ENCODE results near the gene CARD11. TPM values are rescaled to one million over a fixed set of nuclear protein-coding genes. Genes with fewer than 3 reads are reported as not detected.

Gene CARD11
- total RNA-seq, 1 experiment from 2014 or later = 0.82 TPM

DNA sequence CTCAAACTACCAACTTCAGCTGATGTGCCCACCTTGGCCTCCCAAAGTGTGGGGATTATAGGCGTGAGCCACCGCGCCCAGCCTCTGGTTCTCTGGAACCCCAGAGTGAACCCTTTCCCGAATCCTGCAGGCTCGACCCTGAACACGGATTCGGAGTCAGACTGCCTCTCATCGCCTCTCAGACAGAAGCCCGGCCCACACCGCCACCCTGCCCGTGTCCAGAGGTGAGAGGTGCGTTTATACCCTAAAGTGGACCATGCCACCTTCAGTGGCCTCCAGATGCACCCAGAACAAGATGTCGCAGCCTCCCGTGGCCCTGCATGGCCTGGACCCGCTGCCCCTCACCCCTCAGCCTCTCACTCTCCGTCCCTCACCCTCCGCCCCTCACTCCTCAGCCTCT is 134.6 kb downstream of the CARD11 start:
- in situ Hi-C loops (cut with HindIII; ENCODE audit: low pct_unique_long_range_greater_than_20kb, low sequenced_read_pairs) = no loop called here
- no peak for DNase-seq (ENCODE audit: low read depth, low spot score)
- CTCF ChIA-PET = interaction anchor here (0.6 kb wide), 1 partner anchor 13 kb away, joined by 7 read pairs; no protein-coding TSS in a partner anchor
- POLR2A ChIA-PET = no interaction called here
- no peaks in the 10 kb centered on the region for H3K36me3 ChIP-seq (ENCODE audit: control insufficient read depth, insufficient read depth, low read length)
- no peaks in the 10 kb centered on the region for H3K9me3 ChIP-seq (ENCODE audit: control insufficient read depth, insufficient read depth, low read depth, low read length)
- TF ChIP-seq, protein P1, sequence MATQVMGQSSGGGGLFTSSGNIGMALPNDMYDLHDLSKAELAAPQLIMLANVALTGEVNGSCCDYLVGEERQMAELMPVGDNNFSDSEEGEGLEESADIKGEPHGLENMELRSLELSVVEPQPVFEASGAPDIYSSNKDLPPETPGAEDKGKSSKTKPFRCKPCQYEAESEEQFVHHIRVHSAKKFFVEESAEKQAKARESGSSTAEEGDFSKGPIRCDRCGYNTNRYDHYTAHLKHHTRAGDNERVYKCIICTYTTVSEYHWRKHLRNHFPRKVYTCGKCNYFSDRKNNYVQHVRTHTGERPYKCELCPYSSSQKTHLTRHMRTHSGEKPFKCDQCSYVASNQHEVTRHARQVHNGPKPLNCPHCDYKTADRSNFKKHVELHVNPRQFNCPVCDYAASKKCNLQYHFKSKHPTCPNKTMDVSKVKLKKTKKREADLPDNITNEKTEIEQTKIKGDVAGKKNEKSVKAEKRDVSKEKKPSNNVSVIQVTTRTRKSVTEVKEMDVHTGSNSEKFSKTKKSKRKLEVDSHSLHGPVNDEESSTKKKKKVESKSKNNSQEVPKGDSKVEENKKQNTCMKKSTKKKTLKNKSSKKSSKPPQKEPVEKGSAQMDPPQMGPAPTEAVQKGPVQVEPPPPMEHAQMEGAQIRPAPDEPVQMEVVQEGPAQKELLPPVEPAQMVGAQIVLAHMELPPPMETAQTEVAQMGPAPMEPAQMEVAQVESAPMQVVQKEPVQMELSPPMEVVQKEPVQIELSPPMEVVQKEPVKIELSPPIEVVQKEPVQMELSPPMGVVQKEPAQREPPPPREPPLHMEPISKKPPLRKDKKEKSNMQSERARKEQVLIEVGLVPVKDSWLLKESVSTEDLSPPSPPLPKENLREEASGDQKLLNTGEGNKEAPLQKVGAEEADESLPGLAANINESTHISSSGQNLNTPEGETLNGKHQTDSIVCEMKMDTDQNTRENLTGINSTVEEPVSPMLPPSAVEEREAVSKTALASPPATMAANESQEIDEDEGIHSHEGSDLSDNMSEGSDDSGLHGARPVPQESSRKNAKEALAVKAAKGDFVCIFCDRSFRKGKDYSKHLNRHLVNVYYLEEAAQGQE (IDR thresholded peaks at IDR 0.05; ENCODE audit: insufficient read depth in 1 of 2, low read depth in 2 of 2, low read length in 1 of 2) = no peak
- no peak for TF ChIP-seq CTCF (IDR thresholded peaks at IDR 0.05)
- TF ChIP-seq SIN3A (IDR thresholded peaks at IDR 0.05; ENCODE audit: borderline replicate concordance, insufficient read depth, low read depth, low read length) = no peak
- no peak for TF ChIP-seq POLR2AphosphoS5 (IDR thresholded peaks at IDR 0.05; ENCODE audit: low read depth, low read length)
- no peak for TF ChIP-seq TCF7L2 (IDR thresholded peaks at IDR 0.05; ENCODE audit: low read depth, low read length)
- BruUV-seq (replicated peaks) = no TSS peak
- no peak for ATAC-seq
- H3K27me3 ChIP-seq (ENCODE audit: control insufficient read depth, insufficient read depth, low read length) = no peaks in the 10 kb centered on the region
- H3K4me3 ChIP-seq (ENCODE audit: low read depth in 2 of 2, low read length in 2 of 2) = no peak overlapping the region
- intact Hi-C loops (cut with micrococcal nuclease; ENCODE audit: unreplicated experiment) = no loop called here
- no peak overlapping the region for H3K27ac ChIP-seq (ENCODE audit: low read length)
- H3K4me1 ChIP-seq (ENCODE audit: control insufficient read depth, insufficient read depth, low read length) = no peaks in the 10 kb centered on the region

- no peak for ATAC-seq
- BruUV-seq (replicated peaks) = no TSS peak
- TF ChIP-seq POLR2AphosphoS5 (IDR thresholded peaks at IDR 0.05; ENCODE audit: low read depth, low read length) (no peak), TCF7L2 (IDR thresholded peaks at IDR 0.05; ENCODE audit: low read depth, low read length) (no peak), CTCF (IDR thresholded peaks at IDR 0.05) (no peak), SIN3A (IDR thresholded peaks at IDR 0.05; ENCODE audit: borderline replicate concordance, insufficient read depth, low read depth, low read length) (no peak)
- TF ChIP-seq, protein P1 (IDR thresholded peaks at IDR 0.05; ENCODE audit: insufficient read depth in 1 of 2, low read depth in 2 of 2, low read length in 1 of 2) = no peak
- in situ Hi-C loops (cut with HindIII; ENCODE audit: low pct_unique_long_range_greater_than_20kb, low sequenced_read_pairs) = no loop called here
- no peak for DNase-seq (ENCODE audit: low read depth, low spot score)
- H3K27ac ChIP-seq (ENCODE audit: low read length) = no peak overlapping the region
- ChIA-PET POLR2A (no interaction called here), CTCF (no interaction called here)
- H3K4me1 ChIP-seq (ENCODE audit: control insufficient read depth, insufficient read depth, low read length) = no peaks in the 10 kb centered on the region
- no peak overlapping the region for H3K4me3 ChIP-seq (ENCODE audit: low read depth in 2 of 2, low read length in 2 of 2)
- H3K27me3 ChIP-seq (ENCODE audit: control insufficient read depth, insufficient read depth, low read length) = no peaks in the 10 kb centered on the region
- H3K36me3 ChIP-seq (ENCODE audit: control insufficient read depth, insufficient read depth, low read length) = no peaks in the 10 kb centered on the region
- H3K9me3 ChIP-seq (ENCODE audit: control insufficient read depth, insufficient read depth, low read depth, low read length) = no peaks in the 10 kb centered on the region
- intact Hi-C loops (cut with micrococcal nuclease; ENCODE audit: unreplicated experiment) = no loop called here
These were observed 135.5 kb downstream of the CARD11 start for GRCh38 chr7:2908103-2908683.
